Sigmoid colon (tissue), 7 donors: ENCODE data around the gene ARHGAP42. TPM values are rescaled to one million over a fixed set of nuclear protein-coding genes. Genes with fewer than 3 reads are reported as not detected.

Experiments
- DNase-seq: peaks from one replicate; pipeline ENCODE4 v3.0.0-alpha.2; 2019
- H3K27ac ChIP-seq, 4 donors: fragments of 200-600 bp; sonication (generic); one replicate each; pipeline ENCODE4 v1.5.1; 2016 to 2019; ENCODE audit warnings: mild to moderate bottlenecking in 1 of 4
- H3K27me3 ChIP-seq, 3 donors: fragments of 200-600 bp; sonication (generic); one replicate each; pipeline ENCODE4 v1.5.1; 2019; ENCODE audit warnings: mild to moderate bottlenecking in 1 of 3
- H3K36me3 ChIP-seq, 4 donors: fragments of 200-600 bp; sonication (generic); one replicate each; pipeline ENCODE4 v1.5.1; 2016 to 2019
- H3K4me1 ChIP-seq, 4 donors: fragments of 200-600 bp; sonication (generic); one replicate each; pipeline ENCODE4 v1.5.1; 2017 to 2019
- H3K4me3 ChIP-seq, 4 donors: fragments of 200-600 bp; sonication (generic); one replicate each; pipeline ENCODE4 v1.5.1; 2017 to 2019; ENCODE audit warnings: mild to moderate bottlenecking in 2 of 4, moderate library complexity in 1 of 4
- H3K9me3 ChIP-seq, 4 donors: fragments of 200-600 bp in 3 of 4; sonication (generic) in 3 of 4; one replicate each; pipeline versions ENCODE4 v1.5.1 to v1.6.1; 2013 to 2019
- EP300 ChIP-seq, 4 donors: sonication (generic); formaldehyde crosslinking; IDR thresholded peaks; one replicate each; pipeline ENCODE4 v1.6.1; 2017; ENCODE audit warnings: antibody characterized with exemption in 4 of 4
- POLR2A ChIP-seq, 2 donors: fragments of 450-650 bp; IDR thresholded peaks; one replicate each; pipeline ENCODE4 v1.6.1; 2016; ENCODE audit warnings: antibody characterized with exemption in 2 of 2, mild to moderate bottlenecking in 2 of 2, moderate library complexity in 2 of 2
- POLR2AphosphoS5 ChIP-seq, 4 donors: sonication (generic); formaldehyde crosslinking; IDR thresholded peaks; one replicate each; pipeline ENCODE4 v1.6.1; 2017; ENCODE audit warnings: antibody characterized with exemption in 4 of 4
- WGBS, 2 donors: extraction: QIAGEN DNeasy Blood & Tissue Kit; methylation state at CpG; one replicate each; pipeline ENCODE4 v1.1.7; 2013; 5-methylcytosine and 5-hydroxymethylcytosine counted together
- intact Hi-C: fragments of 100-400 bp; cut with DNase I; formaldehyde crosslinking; loops from one replicate; pipeline ENCODE4 v1.15.1; 2023
- polyA plus RNA-seq, 3 donors: library from polyadenylated mRNA; stranded (reverse); fragments of 200-250 nt; gene quantifications; one replicate each; pipeline ENCODE4 v1.2.3, GENCODE V29; 2013
- total RNA-seq, 4 donors: library from RNA; depleted of rRNA; stranded (reverse); fragments of >200 nt; gene quantifications; one replicate each; pipeline ENCODE4 v1.1.0, GENCODE V29; 2016
- TF ChIP-seq, protein P1 (sequence below), 4 experiments: fragments of 450-650 bp in 3 of 4; fragments of 200-600 bp in 1 of 4; IDR thresholded peaks; one replicate each; pipeline ENCODE4 v1.5.1; 2016 to 2019; ENCODE audit warnings: antibody characterized with exemption in 4 of 4, mild to moderate bottlenecking in 3 of 4, moderate library complexity in 2 of 4
- donor health status: healthy with polysubstance abuse.
- donor health status: Bipolar disorder and iron deficiency.
- donor health status: healthy.

ARHGAP42 gene
- total and polyA plus RNA-seq, 7 donors: 4.2 to 16.9 (median 6.4) TPM

DNA sequence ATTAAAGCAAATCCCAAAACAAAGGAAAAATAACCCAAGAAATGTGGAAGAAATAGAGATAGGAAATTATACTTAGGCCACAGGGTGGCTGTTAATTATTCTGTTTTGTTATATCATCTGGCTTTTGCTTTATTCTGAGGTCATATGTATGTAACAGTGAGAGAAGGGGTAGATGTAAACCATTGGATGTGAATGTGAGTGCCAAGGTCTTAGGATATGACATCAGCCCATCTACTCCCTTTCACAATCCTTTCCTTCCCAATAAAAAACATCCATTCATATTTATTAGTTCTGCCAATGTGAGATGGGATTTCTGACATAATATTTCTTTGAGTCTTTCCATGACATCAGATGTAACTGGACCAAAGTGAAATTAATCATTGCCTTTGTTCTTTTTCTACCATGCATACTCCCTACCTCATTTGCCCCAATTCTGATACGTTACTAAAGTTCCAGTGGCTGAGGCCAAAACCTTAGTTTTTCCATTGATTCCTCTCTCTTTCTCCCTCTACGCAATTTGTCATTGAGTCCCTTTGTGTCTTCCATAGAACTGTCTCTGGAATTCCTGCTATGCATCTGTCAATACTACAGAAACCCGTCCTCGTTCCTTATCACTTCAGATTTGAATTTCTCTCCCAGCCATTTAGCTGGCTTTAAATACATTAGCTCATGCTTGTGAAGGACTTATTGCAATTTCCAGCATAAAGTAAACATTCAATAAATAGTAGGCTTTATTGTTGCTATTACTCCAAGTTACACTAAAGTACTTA lies 170.3 kb downstream of the ARHGAP42 start:
- no peak overlapping the region for H3K4me3 ChIP-seq
- WGBS, 2 donors: 48 to 71% methylated on average over 4 of the region's 4 CpGs
- TF ChIP-seq POLR2A (IDR thresholded peaks at IDR 0.05) (no peak), POLR2AphosphoS5 (IDR thresholded peaks at IDR 0.05) (no peak), EP300 (IDR thresholded peaks at IDR 0.05) (no peak)
- TF ChIP-seq, protein P1, sequence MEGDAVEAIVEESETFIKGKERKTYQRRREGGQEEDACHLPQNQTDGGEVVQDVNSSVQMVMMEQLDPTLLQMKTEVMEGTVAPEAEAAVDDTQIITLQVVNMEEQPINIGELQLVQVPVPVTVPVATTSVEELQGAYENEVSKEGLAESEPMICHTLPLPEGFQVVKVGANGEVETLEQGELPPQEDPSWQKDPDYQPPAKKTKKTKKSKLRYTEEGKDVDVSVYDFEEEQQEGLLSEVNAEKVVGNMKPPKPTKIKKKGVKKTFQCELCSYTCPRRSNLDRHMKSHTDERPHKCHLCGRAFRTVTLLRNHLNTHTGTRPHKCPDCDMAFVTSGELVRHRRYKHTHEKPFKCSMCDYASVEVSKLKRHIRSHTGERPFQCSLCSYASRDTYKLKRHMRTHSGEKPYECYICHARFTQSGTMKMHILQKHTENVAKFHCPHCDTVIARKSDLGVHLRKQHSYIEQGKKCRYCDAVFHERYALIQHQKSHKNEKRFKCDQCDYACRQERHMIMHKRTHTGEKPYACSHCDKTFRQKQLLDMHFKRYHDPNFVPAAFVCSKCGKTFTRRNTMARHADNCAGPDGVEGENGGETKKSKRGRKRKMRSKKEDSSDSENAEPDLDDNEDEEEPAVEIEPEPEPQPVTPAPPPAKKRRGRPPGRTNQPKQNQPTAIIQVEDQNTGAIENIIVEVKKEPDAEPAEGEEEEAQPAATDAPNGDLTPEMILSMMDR (IDR thresholded peaks at IDR 0.05): no peak
- H3K36me3 ChIP-seq: no peaks in the 10 kb centered on the region
- no peaks in the 10 kb centered on the region for H3K27me3 ChIP-seq
- no peak for DNase-seq
- H3K27ac ChIP-seq: no peak overlapping the region
- no peaks in the 10 kb centered on the region for H3K4me1 ChIP-seq
- intact Hi-C loops: loop anchor here (5.0 kb wide), 1 partner anchor 280 kb away; no protein-coding TSS in a partner anchor
- H3K9me3 ChIP-seq: no peaks in the 10 kb centered on the region

DNA sequence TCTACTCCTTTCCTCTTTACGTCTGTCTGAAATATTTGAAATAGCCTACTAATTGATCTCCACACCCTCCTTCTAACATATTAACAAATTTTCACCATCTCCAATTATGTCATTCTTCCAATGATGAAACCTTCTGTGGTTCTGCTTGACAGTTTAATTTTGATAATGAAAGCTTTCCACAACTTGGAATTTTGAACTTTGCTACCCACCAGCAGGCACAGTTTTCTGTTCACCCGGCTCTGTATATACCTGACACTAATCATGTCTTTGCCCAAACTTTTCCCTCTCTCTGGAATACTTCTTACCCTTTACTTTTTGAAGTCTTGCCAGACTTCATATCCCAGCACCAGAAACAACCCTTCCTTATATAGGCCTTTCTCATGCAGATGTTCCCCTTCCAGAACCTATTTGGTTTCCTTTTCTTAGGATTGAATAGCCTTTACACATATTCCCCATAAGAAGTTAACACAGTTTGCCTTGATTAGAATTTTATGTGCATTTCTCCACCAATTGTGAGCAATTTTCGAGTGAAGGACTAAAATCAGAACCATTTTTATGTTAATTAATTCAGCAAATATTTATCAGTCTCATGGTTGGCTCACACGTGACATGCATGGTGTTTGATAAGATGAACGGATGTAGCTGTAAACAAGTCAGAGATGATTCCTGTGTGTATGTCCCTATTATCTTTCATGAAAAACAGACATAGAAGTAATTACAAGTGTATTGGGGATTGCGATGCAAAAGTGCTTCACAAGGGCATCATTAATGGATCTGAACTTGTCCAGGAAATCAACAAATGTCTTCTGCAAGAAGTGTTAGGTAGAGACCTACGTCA lies 173.4 kb downstream of the ARHGAP42 start:
- H3K9me3 ChIP-seq: no peaks in the 10 kb centered on the region
- no peak overlapping the region for H3K4me3 ChIP-seq
- WGBS, 2 donors: 91 to 95% methylated on average over 7 of the region's 7 CpGs
- intact Hi-C loops: no loop called here
- peaks cover 0 to 5% (median 0%) of the 10 kb centered on the region in 4 donors for H3K4me1 ChIP-seq
- TF ChIP-seq, protein P1 (IDR thresholded peaks at IDR 0.05): no peak
- TF ChIP-seq POLR2A (IDR thresholded peaks at IDR 0.05): no peak
- TF ChIP-seq POLR2AphosphoS5 (IDR thresholded peaks at IDR 0.05): no peak
- no peak for TF ChIP-seq EP300 (IDR thresholded peaks at IDR 0.05)
- no peak for DNase-seq
- H3K36me3 ChIP-seq: no peaks in the 10 kb centered on the region
- H3K27me3 ChIP-seq: no peaks in the 10 kb centered on the region
- H3K27ac ChIP-seq: no peak overlapping the region

DNA sequence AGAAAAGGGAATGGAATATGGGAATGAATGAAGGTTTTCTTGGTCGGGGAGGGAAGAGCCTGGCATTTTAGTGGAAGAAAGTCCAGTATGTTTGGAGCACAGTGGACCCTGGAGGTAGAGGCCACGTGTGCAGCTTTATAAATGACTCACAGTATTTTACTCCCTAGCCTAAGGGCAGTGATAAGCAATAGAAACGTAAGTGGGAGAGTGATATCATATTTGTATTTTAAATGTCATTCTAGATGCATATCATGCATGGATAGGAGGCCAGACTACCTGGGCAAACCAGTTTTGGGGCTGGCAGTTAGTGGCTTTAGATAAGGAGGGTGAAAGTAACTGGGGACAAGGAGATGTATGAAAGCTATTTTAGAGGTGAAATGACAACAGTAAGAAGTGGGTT lies 174.1 kb downstream of the ARHGAP42 start:
- no peaks in the 10 kb centered on the region for H3K36me3 ChIP-seq
- intact Hi-C loops: no loop called here
- TF ChIP-seq EP300 (IDR thresholded peaks at IDR 0.05): no peak
- no peak for TF ChIP-seq POLR2AphosphoS5 (IDR thresholded peaks at IDR 0.05)
- TF ChIP-seq, protein P1 (IDR thresholded peaks at IDR 0.05): no peak
- TF ChIP-seq POLR2A (IDR thresholded peaks at IDR 0.05): no peak
- no peaks in the 10 kb centered on the region for H3K9me3 ChIP-seq
- H3K4me3 ChIP-seq: no peak overlapping the region
- WGBS, 2 donors: 46 to 73% methylated on average over 3 of the region's 3 CpGs
- H3K27me3 ChIP-seq: no peaks in the 10 kb centered on the region
- peaks cover 0 to 5% (median 0%) of the 10 kb centered on the region in 4 donors for H3K4me1 ChIP-seq
- no peak for DNase-seq
- H3K27ac ChIP-seq: no peak overlapping the region

DNA sequence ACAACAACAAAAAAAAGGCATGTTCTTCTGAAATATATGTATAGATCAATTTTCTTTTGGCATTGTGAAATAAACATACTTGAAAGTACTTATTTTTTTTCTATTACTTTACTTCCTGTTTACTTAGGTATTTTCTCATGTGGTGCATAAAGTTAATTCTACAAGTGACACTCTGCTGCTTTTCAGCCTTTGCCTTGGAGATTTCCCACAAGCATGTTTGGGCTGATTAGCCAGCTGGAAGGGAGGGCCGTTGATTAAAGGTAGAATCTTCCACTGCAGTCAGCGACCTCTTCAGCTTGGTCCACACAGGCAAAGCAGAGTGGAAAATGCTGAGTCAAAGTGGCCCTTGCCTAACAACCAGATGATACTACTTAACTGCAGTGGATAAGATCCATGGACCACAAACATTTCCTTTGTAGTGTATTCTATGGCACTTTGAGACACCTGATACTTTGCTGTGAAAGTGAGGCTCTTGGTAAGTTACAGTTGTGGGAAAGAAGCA lies 176.0 kb downstream of the ARHGAP42 start:
- Histone ChIP-seq H3K27me3 (no peaks in the 10 kb centered on the region), H3K36me3 (no peaks in the 10 kb centered on the region), H3K4me1 (peaks cover 0 to 5% (median 0%) of the 10 kb centered on the region in 4 donors), H3K27ac (no peak overlapping the region), H3K4me3 (no peak overlapping the region), H3K9me3 (no peaks in the 10 kb centered on the region)
- no peak for DNase-seq
- intact Hi-C loops: no loop called here
- WGBS, 2 donors: 52 to 78% methylated on average over 2 of the region's 2 CpGs
- TF ChIP-seq POLR2A (IDR thresholded peaks at IDR 0.05) (no peak), EP300 (IDR thresholded peaks at IDR 0.05) (no peak), POLR2AphosphoS5 (IDR thresholded peaks at IDR 0.05) (no peak)
- TF ChIP-seq, protein P1 (IDR thresholded peaks at IDR 0.05): no peak
